NCI-H2029 (cell line): Measurements from ENCODE around the gene MRPL58.
"Not testable (repeated sequence)": the region's sequence is repeated elsewhere in the genome, so short reads cannot be mapped to it uniquely, and the experiment has no call there.

Source experiments
- DNase-seq: peaks from one replicate; lab custom pipeline; 2025; lab: John Stamatoyannopoulos, UW

MRPL58 gene

DNA sequence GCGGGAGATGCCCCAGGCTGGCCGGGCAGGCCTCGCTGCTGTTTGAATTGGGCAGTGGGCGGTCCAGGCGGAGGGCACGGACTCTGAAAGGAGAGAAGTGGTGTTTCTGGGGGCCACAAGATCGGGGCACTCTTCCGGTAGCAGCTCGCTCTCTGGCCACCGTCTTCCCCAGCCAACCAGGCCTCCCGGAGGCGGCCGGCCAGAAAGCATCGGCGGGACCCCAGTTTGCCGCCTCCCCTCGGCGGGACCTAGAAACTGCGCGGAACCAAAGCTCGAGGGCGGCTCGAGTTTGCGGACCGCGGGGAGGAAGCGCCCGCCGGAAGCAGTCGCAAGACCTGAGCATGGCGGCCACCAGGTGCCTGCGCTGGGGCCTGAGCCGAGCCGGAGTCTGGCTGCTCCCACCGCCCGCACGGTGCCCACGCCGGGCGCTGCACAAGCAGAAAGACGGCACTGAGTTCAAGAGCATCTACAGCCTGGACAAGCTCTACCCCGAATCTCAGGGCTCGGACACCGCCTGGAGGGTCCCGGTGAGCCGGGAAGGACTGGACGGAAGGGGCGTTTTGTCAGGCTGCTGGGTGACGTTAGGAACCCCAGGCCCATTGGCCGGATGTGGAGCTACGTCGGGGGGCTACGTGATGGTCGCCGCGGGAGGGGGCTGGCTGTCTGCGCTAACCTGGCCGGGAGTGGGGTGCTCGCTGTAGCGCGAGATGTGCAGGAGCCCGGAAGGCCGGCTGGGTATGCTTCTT lies at the start of gene MRPL58:
MRPL58 (plus strand) TSS at position 325 of the 746 bp plus-strand sequence; CDS start at position 342, 17 bp downstream.
- DNase-seq: peak; percentile 58

DNA sequence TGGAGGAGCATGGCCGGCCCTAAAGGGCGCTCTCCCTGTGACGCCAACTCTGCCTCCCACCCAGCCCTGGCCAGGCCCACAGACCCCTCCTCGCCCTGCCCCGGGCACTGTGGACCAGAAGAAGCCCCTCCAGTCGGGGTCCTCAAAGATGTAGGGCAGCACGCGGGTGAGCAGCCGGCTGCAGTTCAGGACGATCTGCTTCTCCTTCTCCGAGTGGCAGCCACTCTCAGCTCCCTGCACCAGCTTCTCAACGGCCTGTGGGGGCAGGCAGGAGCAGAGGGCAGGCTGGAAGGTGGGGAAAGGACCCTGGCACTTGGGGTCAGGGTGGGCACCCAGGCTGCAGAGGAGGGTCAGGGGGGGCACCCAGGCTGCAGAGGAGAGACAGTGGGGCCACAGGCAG lies 48.8 kb upstream of the MRPL58 start:
- DNase-seq: no peak

DNA sequence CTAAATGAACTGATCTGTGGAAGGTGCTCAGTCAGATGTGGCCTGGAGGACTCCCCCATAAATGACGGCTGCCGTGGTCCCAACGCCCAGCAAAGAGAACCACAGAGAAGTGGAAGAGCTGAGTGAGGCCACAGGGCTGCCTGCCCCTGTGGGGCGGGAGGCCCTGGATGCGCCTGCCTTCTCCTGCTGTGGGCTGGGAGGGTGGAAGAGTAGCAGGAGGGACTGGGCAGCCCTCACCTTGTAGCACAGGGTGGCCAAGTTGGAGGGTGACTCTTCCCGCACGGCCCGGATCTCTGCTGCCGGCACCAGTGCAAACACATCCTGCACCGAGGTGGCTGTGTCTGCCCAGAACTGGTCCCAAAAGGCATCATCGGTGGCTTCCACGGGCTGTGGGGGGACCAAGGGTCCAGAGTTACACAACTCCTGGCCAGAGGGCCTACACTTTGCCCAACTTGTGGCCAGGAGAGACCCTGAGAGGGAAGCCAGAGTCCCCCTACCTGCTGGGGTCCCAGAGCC lies 48.2 kb upstream of the MRPL58 start:
- DNase-seq: no peak

DNA sequence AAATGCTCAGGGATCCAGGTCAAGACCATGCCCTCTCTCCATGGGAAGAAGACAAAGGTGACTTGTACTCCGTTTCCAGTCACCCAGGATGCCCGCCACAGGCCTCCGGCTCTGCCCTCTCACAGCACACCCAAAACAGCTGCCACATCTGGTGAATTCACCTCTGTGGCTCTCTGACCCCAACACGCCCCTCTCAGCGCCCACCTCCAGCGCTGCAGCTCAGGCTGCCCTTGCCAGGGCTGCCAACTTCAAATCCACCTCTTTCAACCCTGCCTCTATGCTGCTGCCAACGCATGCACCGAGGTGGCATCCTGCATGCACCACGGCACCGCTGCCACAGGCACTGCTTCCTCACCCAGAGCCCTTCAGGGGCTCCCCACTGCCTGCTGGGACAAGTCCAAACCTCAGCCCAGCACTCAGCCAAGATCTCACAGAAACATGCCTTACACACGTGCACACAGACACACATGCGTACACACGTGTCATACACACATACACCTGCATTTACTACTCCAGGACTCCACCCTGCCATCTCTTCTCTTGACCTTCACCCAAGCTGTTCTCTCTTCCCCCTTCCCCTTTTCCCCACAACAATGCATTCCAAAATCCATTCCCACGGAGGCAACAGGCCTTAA lies 47.4 kb upstream of the MRPL58 start:
- no peak for DNase-seq

DNA sequence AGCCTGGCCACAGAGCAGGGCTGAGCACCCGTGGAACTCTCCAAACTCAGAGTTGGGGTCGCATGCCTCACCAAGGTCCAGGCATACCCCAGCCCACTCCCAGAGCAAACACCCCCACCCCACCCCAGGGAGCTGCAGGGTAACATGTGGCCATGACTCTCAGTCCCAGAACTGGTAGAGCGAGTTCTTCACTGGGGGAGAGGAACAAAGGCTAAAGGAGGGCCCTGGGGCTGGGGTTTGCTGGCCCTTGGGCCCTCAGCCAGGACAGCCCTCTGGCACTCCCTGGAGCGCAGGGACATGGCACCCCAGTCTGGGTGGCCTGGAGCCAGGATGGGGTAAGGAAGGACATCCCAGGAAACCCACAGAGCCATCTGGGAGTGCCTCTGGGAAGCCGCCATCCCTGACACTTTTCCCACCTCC lies 44.1 kb upstream of the MRPL58 start:
- no peak for DNase-seq

DNA sequence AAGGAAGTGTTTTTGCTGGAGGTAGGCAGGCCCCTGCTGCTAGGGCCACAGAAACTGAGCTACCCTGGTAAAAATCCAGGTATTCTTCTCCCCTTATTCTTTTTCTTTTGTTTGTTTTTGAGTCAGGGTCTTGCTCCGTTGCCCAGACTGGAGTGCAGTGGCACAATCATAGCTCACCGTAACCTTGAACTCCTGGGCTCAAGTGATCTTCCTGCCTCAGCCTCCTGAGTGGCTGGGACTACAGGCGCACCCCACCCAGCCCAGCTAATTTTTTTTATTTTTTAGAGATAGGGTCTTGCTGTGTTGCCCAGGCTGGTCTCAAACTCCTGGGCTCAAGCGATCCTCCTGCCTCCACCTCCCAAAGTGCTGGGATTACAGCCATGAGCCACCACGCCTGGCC lies 43.0 kb upstream of the MRPL58 start:
- DNase-seq: not testable (repeated sequence)

DNA sequence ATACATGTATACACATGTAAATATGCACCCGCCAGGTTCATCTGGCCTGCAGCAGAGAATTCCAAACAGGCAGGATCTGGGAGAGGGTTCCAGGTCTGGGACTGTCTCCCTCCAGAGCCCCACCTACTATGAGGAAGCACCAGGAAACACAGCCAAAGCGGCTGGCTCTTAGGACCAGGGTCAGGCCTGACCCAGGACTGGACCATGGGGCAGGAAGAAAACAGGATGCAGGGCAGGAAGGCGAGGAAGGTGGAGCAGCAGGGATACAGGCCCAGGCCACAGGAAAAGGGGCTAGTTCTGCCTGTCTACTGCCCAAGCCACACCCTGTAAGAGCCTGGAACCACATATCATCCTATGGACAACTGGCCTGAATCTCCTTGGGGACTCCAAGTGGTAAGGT lies 42.1 kb upstream of the MRPL58 start:
- DNase-seq: no peak

DNA sequence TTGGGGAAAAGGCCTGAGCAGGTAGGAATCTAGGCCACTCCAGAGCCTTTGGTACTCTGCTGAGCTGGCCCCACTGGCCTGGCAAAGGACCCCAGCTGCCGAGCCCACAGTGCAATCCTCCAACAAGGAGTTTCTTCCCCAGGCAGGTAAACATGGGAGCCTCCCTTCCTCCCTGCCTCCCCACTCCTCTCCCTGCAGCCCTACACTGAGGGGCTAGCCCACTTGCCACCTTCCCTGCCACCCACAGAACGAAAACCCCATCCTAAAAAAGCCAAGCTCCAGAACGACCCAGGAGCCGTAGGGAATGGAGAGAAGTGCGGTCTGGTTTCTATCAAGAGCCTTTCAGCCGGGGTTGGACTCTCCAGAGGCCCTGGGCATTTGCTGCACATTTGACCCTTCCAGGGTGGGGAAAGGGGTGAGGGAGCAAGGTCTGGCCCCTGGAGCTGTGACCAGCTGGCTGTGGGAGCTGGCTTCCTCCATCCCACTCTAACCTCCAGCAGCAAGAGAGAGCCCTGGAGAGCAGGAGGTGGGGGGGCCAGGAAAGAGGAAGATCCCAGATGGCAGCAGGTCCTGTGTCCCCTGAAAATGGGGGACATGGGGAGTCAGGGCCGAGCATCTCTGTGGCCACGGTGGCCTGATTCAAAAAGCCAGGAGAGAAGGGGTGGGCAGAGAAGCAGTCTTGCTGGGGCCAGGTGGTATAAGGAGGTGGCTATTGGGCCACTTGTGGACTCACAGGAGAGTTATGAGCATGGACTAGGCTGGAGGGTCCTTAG lies 41.2 kb upstream of the MRPL58 start:
- no peak for DNase-seq

DNA sequence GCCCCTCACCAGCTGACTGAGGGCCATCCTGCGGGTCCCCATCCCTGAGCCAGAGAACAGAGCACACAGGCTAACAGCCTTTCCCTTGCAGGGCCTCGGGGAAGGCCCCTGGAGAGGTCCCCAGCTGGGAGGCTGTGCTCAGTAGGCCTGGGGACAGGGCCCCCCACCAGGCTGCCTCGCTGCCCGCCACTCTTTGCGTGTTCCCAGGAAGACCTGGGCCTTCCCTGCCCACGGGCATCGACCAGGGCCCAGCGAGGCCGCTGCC lies 40.7 kb upstream of the MRPL58 start:
- no peak for DNase-seq

DNA sequence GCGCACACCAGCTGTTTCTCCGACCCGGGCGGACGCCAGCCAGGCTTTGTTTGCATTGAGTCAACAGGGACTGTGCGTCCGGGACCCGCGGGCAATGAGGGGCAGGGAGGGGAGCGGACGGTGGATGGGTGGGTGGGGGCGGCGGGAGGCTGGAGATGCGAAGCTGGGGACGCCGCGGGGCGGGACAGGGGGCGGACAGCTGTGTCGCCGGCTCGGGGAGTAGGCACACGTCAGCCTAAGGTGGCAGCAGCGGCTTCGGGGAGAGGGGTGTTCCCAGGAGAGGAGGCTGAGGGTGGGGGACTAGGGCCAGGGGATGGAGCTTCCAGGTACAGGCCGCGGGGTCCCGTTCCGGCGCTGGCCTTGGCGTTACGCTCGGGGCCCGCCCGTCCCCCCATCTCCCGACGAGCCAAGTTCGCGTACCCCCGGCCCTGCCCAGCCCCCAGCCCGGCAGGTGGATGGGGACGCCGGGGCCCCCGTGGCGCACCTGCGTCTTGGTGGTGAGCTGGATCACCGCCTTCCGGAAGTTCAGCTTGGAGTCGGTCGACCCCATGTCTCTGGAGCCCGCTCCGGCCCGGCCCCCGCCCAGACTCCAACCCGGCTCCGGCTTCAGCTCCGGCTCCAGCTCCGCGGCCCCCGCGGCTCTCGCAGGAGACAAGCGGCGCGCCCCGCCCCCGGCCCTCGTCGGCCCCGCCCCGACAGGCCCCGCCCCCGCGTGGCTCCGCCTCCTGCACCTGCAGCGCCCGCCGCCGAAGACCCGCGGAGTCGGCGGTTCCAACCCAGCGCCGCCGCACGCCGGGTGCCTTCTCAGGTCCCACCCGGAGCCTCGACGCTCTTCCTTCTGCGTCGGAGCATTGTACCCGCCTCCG lies 40.1 kb upstream of the MRPL58 start, which contains the start of gene HID1:
HID1 (minus strand) TSS at position 653 of the 866 bp plus-strand sequence; CDS start at position 550, 103 bp downstream.
- DNase-seq: peak; percentile 50

DNA sequence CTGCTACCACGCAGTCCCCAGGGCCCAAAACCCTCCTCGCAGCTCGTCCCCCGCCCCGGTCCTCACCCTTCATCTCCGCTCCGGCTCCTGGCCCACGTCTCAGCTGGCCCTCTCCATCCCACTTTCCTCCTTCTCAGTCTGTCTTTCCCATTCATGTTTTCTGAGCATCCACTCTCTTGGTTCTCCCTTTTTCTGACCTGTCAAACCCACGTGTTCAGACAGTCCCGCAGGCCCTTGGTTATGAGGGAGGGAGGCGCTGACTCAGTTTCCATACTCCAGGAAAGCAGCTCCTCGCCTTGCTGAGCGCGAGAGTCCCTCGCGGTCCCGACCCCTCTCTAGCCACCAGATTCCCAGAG lies 39.5 kb upstream of the MRPL58 start:
- no peak for DNase-seq

DNA sequence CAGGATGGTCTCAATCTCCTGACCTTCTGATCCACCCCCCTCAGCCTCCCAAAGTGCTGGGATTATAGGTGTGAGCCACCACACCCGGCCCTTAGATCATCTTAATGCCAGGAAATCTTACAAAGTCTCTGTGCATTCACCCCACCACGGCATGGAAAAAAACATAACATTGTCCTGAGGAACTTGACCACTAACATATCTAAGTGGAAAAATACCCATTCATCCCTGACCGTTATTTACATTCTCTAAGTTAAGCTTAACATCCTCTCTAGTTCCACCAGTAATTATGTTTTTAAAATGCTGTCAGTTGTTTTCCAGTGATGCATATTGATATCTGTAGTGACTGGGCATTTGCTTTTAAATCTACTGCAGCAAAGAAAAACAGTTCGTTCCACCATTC lies 36.5 kb upstream of the MRPL58 start:
- no peak for DNase-seq

DNA sequence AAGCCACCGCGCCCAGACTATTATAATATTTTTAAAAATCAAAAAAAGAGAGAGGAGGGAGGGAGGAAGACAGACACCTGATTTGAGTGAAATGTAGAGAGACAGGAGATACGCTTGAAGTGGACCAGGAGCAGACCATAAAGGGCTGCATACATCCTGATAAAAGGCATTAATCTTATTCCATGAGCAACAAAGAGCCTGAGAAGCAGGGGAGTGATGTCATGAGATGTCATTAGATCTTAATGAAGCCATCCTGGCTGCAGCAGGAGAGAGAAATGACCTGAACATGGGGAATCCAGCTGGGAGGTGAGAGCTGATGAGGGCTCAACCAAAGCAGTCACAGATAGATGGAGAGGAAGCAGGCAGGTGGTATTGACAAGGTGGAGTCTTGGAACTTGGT lies 34.7 kb upstream of the MRPL58 start:
- DNase-seq: no peak

DNA sequence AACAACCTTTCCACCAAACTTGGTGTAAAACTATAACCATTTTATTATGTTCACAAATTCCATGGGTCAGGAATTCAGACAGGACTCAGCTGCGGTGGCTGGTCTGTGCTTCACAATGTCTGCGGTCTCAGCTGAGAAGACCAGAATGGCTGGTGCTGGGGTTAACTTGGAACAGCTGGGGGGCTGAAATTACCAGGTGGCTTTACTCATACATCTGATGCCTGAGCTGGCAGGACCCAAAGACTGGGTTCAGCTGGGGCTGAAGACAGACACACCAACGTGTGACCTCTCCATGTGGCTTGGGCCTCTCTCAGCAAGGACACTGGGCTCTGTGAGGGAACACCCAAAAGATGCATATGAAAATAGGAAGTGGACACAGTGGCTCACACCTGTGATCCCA lies 34.2 kb upstream of the MRPL58 start:
- no peak for DNase-seq

DNA sequence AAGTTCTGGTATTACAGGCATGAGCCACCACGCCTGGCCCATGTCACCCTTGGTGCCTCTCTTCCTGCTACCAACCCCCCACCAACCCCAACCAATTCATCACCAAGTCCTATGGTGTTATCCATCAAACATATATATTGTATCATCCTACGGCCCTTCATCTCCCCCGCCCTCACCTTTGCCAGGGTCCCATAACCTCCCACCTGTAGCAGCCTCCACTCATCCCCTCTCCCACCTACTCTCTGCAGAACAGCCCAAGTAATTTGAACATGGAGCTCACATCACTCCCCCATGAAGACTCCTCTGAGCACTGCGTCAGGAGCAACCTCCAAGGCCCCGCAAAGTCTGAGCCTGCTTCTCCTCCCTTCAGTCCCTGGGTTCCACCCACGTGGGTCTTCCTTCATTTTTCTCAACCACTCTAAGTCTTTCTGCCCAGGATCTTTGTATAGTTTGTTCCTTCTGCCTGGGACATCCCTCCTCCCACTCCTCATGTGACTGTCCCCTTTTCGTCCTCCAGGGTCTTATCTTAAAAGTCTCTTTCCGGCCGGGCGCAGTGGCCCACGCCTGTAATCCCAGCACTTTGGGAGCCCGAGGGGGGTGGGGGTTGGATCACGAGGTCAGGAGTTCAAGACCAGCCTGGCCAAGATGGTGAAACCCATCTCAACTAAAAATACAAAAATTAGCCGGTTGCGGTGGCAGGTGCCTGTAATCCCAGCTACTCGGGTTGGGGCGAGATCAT lies 32.9 kb upstream of the MRPL58 start:
- no peak for DNase-seq

DNA sequence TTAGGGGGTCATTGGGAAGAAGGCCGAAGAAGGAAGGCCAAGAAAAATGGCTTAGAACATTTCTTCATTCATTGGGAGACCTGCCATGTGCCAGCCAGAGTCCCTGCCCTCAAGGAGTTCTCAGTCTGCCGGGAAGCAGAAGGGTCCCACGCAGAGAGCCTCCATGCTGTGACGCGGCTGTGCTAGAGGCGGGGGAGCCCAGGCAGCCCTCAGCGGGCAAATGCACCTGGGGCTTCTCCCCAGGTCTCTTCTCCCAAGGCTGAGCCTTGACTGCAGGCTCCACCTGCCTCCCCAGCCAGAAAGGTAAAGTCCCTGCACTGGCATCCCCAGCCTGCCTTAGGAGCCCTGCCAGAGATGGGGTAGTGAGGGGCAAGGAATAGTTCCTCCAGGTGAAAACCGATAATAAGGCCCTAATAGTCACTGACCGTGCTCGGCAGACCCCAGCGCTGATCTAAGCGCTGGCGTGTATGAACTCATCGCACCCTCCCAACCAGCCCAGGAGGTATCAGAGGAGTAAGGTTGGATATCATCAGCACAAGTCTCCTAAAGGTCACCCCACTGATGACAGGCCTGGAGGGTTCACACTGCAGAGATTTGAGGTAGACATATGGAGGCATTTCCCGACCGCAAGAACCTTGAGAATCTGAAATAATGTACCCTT lies 31.0 kb upstream of the MRPL58 start:
- no peak for DNase-seq

DNA sequence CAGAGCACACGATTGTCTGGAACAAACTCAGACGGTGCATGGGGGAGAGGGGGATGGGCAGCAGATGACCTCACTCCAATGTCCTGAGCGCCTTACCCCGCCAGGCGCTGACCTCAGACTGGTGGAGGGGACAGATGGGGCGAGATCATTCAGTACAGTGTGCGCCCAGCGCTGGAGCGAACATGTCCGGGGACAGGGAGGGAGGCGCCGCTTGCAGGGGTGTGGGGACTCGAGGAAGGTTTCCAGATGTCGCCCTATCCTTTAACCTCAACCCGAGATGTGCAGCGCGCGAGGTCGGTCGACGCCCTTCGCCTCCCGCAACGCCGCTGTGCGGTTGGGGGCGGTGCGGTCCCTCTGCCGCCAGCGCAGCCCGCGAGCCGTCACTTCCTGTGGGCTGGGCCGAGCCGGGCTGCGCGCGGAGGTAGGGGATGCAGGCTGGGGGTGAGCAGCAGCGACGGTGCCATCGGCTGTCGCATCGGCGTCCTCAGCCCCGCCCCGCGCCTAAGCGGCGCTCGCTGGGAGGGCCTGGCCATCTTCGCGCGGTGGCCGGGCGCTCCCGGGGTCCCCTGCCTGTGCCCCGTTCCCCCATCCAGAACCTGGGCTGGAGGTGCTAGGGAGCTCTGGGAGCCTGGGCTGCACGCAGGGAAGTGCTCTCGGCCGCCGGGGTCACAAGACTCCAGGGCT lies 30.3 kb upstream of the MRPL58 start:
- DNase-seq: peak; percentile 52

DNA sequence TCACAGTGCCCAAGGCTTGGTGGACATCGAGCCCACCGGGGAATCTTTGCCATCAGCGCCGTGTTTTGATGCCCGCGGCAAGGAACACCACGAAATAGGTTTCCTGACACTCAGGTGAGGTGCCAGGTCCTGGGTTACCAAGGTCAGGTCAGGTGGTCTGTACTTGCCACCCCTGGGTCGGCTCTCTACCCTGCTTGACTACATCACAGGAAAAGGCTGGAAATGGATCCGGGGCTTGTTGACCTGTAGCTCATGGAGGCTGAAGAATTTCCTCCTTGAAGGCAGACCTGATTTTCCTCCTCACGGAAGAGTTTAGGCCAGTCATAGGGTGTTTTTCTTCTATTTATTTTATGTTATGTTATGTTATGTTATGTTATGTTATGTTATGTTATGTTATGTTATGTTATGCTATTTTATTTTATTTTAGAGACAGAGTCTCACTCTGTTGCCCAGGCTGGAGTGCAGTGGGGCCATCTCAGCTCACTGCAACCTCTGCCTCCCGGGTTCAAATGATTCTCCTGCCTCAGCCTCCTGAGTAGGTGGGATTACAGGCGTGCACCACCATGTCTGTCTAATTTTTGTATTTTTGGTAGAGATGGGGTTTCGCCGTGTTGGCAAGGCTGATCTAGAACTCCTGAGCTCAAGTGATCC lies 29.7 kb upstream of the MRPL58 start:
- not testable (repeated sequence) for DNase-seq

DNA sequence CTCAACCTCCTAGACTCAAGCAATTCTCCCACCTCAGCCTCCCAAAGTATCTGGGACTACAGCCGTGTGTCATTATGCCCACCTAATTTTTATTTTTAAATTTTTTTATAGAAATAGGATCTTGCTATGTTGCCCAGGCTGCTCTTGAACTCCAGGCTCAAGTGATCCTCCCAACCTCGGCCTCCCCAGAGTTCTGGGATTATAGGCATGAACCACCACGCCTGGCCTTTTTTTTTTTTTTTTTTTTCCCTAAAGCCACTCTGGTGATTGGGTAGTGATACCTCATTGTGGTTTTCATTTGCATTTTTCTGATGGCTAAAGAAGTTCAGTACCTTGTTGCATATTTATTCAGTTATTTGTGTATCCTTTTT lies 26.3 kb upstream of the MRPL58 start:
- no peak for DNase-seq

DNA sequence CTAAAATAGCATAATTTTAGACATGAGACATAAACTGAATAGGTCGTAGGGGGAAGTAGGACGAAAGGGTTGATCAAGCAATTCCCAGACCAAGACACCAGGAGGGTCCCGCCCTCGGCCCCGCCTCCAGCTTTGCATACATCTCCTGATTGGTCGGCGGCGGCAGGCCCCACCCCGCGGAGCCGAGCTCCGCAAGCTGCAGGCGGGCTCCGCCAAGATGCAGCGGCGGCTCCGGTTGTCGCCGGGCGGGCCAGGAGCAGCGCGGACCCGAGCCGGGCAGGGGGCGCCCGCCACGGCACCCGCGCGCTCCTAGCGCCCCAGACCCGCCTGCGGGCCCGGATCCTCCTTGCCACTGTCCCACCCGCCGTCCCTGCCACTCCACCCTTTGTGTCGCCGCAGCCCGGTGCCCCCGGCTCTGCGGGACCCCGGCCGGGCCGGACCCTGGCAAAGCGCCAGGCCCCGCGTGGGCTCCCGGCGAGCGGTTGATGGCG lies 25.0 kb upstream of the MRPL58 start, which contains the start of gene CDR2L:
CDR2L (plus strand) TSS at position 215 of the 491 bp plus-strand sequence. CDS start 412 bp downstream, outside the sequence.
- peak; percentile 81 for DNase-seq
